GM19099 (cell line): Measurements from ENCODE around the gene AGBL4.

Experiments used
- POLR2A ChIP-seq: IDR thresholded peaks from 3 replicates; pipeline ENCODE4 v1.6.1; 2011; ENCODE audit warnings: low read depth; ENCODE audit not compliant: insufficient read length; ENCODE audit errors: extremely low read depth

AGBL4 gene

DNA sequence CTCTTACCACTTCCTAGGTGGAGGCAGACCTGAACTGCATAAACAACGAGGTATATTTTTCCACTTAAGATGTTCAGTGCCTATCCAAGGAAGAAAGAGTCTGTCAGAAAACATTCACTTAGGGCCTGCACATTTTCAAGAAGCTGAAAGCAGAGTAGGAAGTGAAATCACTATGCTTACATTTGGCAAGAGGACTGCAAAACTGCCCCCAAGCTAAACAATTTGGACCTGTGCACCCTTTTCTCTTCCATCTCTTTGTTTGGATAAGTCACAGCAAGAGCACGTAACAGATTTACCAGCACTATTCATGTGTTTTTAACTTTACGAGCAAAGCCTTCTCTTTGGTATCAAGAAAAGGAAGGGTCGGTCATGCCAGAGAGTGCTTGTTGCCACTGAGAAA lies 1233.9 kb downstream of the AGBL4 start:
- TF ChIP-seq POLR2A, result no peak

DNA sequence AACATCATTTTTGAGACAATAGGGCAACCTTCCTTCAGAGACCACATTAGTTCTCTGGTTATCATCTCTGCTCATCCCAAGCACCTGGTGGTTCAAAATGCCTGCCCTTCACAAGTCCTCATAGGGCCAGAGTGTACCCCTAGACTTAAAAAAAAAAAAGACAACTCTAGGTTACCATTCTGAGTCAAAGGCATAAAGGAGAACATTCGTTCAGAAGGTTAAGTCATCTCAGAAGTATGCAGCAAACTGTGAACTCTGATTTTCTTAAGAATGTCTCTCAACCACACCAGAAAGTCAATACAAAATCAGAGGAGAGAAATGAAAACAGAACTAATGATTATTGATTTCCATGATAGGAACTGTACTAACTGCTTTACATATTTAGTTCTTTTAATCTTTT lies 1237.9 kb downstream of the AGBL4 start:
- no peak for TF ChIP-seq POLR2A

DNA sequence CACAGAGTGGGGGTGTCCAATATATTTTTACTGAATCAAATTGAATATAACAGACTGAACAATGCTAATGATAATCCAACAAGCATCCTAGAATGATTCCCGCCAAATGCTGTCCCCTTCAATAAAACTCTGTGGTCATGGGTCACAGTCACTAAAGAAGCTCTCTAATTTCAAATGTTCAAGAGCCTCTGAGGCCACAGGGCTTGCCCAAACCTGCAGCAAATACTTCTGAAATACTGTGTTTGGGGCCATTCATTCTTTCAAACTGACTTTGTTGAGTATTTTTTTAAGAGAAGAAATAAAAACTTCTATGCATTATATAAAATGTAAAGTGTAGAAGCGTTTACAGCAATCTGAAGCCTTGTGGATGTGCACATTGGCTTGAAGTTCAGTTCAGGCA lies 1239.5 kb downstream of the AGBL4 start:
- TF ChIP-seq POLR2A, result no peak

DNA sequence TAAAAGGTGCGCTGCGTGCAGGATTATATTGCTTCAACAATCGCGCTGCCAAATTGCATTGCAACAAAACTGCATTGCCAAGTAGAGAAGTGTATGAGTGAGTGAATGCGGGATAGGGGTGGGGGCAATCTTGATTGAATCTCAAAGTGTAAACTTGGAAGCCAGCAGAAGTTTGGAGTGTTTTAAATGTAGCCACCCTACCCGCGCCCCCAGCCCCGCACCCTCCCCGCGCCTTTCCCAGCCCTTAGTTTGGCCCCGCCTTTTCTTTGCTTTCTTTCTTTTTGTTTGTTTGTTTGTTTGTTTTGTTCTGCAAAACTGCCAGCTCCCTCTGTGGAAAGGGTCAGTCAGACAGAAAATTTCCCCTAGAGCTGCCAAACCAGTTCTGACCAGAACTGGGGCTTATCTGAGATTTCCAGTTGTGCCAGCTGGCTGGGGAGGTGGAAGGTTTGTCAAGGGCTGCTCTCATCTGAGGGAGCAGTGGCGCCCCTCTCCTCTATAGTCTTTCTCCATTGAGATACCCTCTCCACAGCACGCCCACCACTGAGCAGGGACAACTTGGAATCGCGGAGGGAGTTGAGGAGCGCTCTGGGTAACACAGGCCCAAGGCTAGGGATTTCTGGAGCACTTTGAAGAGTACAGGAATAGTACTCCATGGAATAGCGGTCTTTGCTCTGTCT lies 1246.4 kb downstream of the AGBL4 start:
- TF ChIP-seq POLR2A, result no peak

GRCh38 chr1:48776393-48777218 lies 1247.1 kb downstream of the AGBL4 start, which contains the start of gene BEND5:
BEND5 (minus strand) TSS chr1:48776891; CDS start chr1:48776831, 60 bp downstream.
- TF ChIP-seq POLR2A, result no peak

DNA sequence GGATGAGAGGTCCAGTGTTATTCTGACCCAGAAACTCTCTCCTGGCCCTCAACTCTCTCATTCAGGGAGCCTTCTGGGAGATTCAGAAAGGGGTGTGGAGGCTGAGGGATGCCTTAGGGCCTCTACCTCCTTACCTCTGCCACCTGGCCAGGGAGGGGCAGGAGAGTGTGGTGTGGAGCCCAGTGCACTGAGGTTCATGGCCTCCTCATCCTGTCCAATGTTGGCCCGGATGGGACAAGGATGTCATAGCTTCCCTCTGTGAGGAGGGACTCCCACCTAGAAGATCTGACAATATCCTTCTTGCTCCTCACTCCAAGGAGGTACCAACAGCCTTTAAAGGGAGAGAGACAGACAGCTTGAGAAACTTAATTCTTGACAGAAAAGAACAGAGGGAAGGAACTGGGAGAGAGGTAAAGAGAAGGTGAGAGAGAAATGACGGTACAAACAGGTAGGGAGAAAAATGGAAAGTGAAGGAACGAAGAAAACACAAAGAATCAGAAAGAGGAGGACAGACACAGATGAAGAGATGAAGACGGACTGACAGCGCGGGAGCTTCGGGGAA lies 1247.8 kb downstream of the AGBL4 start:
- no peak for TF ChIP-seq POLR2A

GRCh38 chr1:48773133-48773532 lies 1250.6 kb downstream of the AGBL4 start:
- no peak for TF ChIP-seq POLR2A

- TF ChIP-seq POLR2A, result no peak
Observed at GRCh38 chr1:48772211-48772610, 1251.5 kb downstream of the AGBL4 start.

DNA sequence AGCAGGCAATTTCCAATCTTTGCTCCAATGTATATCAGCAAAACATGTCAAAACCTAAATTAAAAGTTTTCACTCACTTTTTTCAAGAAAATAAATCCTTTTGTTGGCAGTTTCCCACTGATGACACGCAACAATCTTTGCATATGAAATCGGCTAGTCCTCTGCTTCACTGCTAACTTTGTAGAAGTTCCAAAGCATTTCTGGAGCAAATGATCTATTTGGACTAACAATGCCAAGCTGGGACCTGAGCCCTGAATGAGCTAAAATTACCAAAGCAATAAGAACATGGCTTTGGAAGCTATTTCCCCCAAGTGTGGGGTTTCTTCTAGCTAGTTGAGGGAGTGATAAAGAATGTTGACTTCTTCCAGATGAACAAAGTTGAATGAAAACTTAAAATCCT lies 1252.2 kb downstream of the AGBL4 start:
- no peak for TF ChIP-seq POLR2A

DNA sequence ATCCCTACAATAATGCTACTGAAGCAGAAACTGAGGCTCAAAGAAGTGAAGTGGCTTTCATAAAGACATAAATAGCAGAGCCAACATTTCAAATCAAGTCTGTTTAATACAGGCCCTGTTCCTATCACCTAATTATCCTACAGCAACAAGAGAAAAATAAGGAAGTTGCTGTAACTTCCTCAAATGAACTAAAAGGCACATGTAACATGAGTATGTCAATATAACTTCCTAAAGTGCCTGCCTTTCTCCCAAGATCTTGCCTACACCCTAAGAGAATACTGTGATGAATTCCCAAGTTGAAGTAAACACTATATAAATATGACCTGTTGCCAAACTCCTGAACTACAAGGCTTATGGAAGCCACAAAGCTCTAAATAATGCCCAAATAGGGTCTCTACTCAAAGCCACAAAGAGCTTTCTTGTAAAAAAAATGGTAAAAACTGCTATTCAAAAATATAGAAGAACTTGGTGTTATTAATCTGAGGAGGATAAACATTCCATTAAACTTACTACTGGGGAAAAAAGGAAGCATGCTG lies 1255.7 kb downstream of the AGBL4 start:
- no peak for TF ChIP-seq POLR2A

DNA sequence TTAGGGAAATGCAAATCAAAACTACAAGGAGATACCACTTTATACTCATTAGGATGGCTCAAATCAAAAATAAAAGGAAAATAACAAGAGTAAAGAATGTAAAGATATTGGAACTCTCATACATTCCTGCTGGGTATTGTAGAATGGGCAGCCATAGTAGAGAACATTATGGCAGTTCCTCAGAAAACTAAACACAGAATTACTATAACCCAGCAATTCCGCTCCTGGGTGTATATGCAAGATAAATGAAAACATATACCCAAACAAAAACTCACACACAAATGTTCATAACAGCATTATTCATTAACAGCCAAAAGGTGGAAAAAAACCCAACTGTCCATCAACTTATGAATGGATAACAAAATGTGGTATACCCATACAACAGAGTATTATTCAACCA lies 1258.4 kb downstream of the AGBL4 start:
- no peak for TF ChIP-seq POLR2A

- no peak for TF ChIP-seq POLR2A
Observed at GRCh38 chr1:48761986-48762385, 1261.8 kb downstream of the AGBL4 start.

GRCh38 chr1:48761411-48761810 lies 1262.3 kb downstream of the AGBL4 start:
- no peak for TF ChIP-seq POLR2A

- no peak for TF ChIP-seq POLR2A
Observed at GRCh38 chr1:48760857-48761256, 1262.9 kb downstream of the AGBL4 start.

DNA sequence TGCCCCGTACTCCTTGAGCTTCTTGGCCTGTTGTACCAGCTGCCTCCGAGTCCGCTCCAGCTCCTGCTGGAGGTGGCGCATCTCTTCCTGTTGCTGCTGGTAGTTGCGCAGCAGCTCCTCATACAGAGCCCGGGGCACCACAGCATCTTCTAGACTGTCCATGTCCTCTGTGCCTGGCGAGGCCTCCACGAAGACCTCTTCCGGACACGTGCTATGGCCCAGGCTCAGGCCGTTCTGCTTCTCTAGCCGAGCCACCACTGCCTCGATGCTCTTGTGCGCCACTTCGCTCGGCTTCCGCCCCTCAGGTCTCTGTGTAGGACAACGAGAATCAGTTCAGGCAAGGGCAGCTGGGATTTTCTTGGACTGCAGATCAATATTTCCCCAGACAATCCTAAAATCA lies 1264.8 kb downstream of the AGBL4 start:
- TF ChIP-seq POLR2A, result no peak

- TF ChIP-seq POLR2A, result no peak
Observed at GRCh38 chr1:48757363-48757762, 1266.4 kb downstream of the AGBL4 start.

GRCh38 chr1:48756683-48757316 lies 1267.0 kb downstream of the AGBL4 start:
- TF ChIP-seq POLR2A, result no peak
